HG02973 (cell line): Measurements from ENCODE around the gene FOXN3.
"Not testable (repeated sequence)": the region's sequence is repeated elsewhere in the genome, so short reads cannot be mapped to it uniquely, and the experiment has no call there.

Source experiments
- ATAC-seq: cut with Tn5 transposase; IDR thresholded peaks from one replicate; pipeline ENCODE4 v1.9.1; 2021; ENCODE audit warnings: moderate library complexity; ENCODE audit not compliant: unreplicated experiment

The FOXN3 gene

DNA sequence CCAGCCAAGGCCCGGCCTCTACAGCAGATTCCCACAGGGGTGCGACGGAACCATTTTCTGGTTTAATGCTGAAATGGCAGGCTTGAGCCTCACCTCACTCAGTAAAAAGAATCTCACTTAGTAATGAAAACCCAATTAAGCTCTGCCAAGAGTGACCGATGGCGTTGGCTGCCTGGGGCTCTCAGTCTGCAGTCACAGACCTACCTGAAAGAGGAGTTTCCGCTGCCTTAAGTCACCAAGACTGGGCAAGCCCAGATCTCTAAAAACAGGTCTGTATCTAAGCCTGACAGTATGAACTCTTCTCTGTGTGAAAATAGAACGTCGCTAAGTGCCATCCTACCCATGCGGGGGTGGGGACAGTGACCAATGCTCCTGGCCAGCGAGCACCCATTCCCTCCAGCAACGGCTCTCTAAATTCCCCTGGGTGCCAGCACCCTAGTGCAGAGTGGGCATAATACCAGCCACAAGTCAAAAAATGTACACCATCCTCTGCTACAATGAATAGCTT lies 107.3 kb downstream of the FOXN3 start:
- ATAC-seq, result no peak

DNA sequence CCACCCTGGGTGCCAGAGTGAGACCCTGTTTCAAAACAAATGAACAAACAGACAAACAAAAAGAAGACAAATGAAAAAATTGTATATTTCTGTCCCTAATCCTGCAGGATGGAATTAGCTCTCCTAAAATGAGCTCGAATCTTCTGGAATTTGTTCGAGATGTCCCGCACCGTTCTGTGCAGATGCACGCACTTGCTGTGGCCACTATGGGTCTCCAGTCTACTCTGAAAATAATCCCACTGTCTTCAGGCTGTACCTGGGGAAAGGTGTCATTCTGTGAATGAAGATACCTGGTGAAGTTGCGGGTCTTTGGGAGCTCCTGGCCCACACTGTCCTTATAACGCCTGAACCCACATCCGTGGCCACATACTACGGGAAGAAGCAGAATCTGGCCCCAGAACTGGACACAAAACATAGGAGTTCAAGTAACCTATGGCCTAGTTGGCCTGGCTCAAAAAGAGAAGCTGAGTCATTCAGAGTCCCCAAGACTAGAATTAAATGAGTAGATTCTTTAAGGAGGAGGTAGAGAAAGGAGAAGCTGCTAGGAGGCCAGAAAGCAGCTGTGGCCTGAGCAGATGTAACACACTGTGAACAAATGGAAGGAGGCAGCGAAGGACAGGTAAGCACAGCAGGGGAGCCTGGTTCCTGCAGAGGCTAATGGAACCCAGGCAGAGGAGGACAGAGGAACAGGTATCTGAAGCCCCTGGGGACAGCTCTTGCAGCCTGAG lies 108.6 kb downstream of the FOXN3 start:
- peak; percentile 41 for ATAC-seq

DNA sequence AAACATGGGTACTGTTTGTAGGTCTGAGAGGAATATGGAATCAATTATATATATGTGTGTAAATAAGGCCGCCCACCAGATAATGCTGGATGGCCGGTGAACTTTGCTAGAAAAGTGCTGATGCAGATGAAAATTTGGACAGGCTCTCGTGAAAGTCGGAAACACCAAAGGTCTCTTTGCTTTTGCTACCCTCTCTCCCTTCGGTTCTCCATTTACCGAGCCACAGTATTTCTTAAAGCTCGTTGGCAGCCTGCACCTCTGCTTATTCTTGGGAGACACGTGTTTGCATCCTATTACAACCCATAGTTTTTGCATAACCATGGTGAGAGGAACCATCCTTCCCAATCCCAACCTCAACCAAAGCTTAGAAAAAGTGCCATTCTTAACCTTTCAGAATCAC lies 109.6 kb downstream of the FOXN3 start:
- no peak for ATAC-seq

DNA sequence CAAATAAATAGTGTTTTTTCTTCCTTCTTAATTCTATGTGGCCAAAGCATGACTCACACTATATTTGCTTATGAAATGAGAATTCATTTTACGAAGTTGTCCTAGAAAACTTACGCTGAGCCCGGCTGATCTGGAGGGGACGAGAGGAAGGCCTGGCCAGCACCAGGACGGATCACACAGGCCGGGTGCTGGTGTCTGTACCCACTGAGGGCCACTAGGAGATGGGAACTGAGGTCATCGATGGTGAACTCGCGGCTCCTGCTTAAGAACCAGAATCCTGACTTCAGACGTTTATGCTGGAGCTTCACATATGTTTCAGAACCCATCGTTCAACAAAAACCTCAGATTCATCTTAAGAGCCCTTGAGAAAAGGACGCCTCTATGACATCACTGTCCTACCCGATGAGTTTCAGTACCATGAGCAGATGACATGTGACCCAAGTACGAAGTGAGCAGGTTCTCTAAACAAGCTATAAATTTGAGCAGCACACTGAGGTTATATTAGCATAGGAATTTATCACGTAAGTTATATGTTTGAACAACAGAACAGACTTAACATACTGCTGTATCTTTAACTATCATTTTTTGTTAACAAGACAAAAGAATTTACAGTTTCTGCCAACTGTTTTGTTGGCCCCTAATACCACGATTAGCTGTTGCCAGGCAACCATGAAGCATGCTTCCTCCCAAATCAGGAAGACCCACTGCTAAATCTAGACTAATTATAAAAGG lies 111.9 kb downstream of the FOXN3 start:
- ATAC-seq, result peak; percentile 47

DNA sequence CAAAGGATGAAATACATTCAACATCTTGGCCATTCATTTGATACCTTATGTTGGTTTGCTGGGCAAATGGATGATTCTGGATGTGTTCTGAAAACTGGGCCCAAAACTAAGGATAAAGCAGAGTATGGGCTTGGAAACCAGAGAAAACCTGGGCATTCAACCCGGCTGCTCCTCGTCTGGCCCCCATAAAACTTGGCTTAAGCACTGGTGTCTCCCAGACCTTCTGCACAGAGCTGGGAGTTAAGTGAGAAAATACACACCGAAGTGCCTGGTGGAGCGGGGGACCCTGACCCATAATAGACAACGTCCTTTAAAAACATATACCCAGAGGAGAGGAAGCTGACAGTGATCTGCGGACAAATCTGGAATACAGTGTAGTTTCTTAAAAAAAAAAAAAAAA lies 112.5 kb downstream of the FOXN3 start:
- ATAC-seq, result no peak

DNA sequence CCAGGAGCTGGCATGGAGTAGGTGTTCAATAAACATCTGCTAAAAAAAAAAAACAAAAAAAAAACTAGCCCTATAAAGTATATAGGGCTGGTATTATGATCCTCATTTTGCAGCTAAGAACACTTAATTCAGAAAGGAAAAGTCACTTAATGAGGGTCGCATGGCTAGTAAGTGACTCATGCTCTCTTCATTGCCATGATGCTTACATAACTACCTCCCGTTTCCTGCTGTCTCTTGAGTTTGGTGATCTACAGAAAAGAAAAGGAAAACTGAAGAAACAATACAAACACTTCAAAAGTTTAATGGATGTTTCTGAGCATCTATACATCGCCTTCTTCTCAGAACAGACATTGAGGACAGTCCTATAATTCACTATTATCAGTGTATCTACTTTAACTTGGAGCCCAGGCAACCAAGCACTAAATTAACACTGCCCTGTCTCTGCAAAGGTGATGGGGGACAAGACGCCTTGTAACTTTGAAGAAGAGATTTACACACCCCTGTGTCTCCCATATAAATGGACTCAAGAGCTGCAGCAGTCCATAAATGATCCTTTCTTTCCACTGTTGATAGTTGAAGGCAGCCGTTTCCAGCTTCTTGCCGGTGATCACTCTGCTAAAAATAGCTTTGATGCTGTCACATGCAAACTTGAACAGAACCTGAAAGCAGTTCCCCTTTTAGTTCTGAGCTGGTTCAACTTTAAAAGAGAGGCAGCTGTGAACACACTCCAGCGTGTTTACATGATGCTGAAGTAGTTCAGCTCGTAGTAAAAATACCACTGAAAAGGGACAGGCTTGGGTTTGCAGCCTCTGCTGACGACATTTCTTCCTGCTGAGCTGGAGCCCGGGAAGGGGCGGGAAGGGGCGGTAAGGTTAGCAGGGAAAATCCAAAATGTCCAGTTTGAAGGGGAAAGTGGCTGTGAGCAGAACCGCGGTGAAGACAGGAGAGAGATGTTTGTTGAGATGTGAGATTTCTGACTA lies 113.3 kb downstream of the FOXN3 start:
- ATAC-seq, result peak; percentile 47

DNA sequence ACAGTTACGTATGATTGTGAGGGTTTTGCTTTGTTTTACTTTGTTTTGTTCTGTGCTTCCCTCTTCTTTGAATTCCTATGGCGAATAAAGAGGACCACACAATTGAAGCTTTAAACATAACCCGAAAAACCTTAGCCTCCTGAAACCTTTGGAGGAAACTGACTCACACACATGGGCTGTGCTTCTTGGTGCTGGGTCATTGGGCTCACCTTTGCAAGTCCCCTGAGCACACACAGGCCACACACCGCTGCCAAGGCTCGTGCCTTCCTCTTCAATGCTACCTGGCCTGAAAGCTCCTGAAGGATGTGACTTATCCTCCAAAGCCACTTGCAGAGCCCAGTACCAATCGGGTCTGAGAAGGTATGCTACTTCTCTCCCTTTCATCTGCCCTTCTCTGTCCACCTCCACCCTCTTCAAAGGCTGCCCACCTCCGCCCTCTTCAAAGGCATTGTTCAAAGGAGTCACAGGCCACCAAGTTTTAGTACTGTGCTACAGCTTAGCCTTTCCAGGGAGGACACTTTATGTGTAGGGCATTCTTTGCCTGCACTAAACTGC lies 114.6 kb downstream of the FOXN3 start:
- ATAC-seq, result no peak

DNA sequence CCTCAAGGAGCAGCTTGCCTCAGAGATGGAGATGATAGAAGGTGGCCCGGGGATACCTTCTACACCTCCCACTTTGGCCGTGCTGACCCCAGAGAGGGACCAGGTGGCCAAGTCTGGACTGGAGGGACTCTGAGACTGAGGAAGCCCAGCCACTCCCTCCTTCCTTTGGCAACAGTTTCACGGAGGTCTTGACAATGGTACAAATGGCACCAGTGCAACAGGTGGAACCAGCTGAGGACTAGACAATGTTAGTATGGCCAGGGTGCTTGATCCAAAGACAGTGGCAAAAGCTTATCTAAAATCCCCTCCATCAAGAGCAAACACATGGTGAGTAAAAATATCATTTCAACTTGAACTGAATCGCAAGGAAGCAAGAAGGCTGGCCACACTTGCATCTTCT lies 117.4 kb downstream of the FOXN3 start:
- ATAC-seq, result no peak

DNA sequence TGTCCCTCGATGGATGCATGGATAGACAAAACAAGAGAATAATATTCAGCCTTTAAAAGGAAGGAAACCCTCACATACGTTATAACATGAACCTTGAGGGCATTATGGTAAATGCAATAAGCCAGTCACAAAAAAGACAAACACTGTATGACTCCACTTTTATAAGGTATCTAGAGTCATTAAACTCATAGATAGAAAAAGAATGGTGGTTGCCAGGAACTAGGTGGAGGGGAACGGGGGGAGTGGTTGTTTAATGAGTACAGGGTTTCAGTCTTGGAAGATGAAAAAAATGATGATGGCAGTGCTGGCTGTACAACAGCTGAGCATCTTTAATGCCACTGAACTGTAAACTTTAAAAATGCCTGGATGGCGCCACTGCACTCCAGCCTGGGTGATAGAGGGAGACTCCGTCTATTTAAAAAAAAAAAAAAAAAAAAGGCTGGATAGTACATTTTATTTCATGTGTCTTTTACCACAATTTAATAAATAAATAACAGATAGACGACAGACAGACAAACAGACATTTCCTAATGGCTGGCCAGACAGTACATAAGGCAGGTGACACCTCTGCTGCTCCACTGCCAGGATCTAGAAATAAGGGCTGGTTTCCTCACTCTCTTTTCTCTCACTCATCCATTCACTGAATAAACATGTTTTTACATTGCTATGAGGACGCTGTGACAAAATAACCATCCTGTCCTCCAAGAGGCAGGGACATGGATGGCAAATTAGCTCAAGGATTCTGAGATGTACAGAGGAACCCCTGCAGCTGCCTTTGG lies 118.8 kb downstream of the FOXN3 start:
- no peak for ATAC-seq

DNA sequence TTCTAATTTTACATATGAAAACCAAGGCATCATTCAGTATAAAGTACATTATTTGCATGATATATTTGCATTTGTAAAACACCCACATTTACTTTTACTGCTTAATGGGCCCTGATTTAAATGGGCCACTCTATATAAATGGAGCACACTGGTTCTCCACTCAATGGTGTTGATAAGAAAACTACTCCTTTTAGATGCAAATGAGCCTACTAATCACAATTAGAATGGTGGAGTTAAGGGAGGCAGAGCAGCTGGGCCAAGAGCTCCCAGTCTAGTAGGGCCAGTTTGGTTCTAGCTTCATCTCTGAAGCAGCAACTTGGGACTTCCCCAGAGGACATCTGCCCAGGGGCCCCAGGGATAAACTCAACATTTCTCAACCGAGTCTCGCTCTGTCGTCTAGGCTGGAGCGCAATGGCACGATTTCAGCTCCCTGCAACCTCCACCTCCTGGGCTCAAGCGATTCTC lies 120.7 kb downstream of the FOXN3 start:
- no peak for ATAC-seq

DNA sequence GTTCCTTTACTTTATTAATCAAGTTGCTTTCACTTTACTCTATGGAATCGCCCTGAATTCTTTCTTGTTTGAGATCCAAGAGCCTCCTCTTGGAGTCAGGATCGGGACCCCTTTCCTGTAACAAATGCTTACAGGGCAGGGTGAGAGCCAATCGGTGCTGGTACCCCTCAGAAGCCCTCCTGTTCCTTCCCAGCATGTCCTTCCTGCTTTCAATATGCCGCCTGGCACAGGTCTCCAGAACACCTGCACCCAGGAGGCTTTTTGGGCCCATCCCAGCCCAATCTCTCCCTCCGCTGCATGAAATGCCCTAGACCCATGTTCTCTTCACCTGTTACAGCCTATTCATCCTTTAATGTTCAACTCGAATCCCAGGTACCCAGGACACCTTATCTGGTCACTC lies 122.2 kb downstream of the FOXN3 start:
- no peak for ATAC-seq

DNA sequence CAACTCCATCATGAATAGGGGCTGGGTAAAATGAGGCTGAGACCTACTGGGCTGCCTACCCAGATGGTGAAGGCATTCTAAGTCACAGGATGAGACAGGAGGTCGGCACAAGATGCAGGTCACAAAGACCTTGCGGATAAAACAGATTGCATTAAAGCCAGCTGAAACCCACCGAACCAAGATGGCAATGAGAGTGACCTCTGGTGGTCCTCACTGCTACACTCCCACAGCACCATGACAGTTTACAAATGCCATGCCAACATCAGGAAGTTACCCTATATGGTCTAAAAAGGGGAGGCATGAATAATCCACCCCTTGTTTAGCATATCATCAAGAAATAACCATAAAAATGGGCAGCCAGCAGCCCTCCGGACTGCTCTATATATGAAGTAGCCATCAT lies 122.6 kb downstream of the FOXN3 start:
- ATAC-seq, result not testable (repeated sequence)

DNA sequence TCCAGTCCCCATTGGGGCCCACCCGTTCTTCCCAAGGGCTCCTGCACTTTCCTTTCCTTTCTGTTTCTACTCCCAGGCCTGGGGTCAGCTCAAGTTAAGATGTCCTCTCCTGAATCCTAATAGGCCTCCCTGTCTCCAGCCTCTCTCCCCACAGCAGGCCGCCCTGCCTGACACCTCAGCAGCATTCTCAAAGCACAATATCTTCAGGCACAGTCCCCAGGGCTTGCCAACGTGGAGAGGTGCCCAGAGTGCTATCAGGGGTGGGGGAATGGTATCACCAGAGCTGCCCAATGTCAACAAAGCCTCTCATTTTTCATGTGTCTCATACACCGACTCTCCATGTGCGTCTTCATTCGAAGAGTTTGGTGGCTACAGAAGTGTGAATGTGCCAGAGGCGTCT lies 123.0 kb downstream of the FOXN3 start:
- ATAC-seq, result no peak

DNA sequence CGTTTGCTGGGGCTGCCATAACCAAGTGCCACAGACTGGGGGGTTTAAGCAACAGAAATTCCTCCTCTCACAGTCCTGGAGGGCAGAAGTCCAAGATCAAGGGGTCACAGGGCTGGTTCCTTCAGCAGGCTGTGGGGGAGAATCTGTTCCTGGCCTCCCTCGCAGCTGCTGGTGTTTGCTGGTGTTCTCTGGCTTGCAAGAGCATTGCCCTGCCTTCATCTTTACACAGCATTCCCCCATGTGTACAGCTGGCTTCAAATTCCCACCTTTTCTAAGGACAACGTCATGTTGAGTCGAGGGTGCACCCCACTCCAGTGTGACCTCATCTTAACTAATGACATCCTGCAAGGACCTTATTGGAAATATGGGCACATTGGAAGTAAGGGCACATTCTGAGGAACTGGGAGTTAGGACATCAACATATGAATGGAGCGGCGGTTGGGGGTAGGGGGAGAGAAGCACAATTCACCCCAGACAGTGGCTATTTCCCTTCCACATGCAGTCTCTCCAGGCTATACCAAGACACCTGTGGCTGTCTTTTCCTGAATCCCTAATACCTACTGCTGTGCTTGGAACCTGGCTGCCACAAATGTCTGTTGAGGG lies 123.6 kb downstream of the FOXN3 start:
- no peak for ATAC-seq

DNA sequence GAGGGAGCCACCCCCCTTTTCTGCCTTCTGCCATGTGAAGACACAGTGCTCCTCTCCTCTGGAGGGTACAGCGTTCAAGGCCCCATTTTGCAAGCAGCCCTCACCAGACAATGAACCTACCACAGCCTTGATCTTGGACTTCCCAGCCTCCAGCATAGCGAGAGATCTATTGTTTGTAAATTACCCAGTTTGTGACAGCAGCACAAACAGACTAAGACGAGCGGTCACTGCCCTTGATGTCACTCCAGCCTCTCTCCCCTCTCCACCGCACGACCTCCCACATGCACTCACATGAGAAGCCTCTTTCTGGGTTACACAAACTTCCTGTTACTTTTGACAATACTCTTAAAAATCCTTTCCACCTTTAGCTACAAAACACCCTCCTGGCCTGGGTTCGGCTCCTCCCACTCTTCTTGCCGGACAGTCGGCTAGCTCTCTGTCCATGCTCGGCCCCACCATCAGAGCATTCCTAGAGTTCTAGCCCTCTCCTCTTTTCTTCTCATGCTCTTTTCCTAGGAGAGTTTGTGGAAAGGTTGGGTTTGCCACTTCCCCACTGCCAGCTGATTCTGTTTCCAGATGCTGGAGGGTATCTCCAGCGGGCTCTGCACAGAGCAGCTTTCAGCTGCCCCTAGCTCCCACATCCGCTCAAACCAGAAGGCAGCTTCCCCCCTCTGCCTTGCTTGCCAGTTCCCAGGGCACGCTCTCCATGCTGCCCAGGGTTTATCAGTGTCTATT lies 124.3 kb downstream of the FOXN3 start:
- no peak for ATAC-seq

DNA sequence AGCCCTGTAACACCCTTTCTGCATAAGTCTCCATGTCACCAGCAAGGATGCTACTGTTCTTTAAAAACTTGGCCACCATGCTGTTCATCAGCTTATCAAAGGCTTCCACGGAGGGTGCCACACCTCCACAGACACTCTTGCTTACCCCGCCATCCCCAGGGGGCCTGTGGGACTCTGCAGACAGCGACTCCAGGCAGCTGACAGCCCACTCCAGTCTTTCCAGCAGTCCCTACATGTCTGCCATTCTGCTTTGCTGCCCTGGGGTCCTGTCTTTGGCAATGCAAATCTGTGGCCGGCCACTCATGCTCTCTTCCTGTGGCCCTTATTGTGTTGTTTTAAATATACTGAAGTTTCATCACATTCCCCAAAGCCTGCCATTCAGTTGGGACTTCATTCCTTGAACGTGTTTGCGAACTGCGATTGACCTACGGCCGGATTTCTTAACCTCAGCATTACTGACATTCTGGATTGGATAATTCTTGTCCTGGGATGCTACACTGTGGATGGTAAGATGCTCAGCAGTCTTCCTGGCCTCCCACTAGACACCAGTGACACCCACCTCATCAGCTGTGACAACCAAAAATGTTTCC lies 125.6 kb downstream of the FOXN3 start:
- no peak for ATAC-seq

DNA sequence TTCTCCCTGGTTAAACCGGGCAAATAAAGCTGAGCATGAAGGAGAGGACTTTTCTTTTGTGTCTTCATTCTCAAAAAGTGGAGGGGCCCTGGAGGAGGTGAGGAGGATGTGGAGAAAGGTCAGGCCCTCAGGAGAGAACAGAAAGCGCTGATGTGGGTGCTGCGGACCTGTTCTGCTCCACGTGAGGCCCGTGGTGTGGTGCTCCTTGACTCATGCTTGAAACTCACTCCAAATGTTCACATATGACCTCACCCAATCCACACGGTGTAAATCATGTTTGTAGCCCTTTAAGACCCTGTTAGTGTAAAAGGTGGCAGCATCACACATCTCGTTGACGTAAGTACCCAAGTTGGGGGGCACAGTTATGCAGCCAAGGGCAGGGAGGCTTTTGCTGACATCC lies 126.2 kb downstream of the FOXN3 start:
- no peak for ATAC-seq

DNA sequence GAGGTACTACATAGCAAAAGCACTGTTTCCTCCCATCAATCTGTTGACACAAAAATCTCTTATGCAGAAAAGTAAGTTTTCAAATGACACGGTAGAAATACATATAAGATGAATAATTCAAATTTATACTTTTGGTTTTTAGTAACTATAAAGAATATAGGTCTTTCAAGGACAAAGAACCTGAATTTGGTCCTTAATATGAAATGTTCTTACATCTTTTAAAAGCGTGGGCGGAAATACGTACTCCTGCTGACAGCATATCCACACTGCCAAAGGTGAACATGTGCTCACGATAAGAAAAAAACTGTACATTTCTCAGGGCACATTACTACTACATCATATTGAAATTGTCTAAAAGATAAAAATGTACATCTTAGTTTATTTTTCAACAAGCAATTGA lies 127.6 kb downstream of the FOXN3 start:
- ATAC-seq, result no peak

DNA sequence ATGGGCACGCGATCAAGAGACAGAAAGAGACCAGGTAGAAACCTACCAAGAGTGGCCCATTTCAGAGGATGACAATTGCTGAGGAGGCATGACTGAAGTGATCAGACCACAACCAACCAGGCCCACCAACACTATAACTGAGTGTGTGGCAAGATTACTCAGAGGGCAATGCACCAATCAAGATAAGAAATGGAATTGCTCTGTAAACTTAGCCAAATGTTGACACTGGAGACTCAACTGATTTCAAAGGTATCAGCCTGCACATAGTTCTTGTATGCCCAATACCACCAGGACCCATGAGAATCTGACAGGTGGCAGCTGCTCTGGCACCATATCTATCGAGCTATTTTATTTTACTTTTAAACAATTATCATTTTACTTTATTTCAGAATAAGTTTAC lies 128.9 kb downstream of the FOXN3 start:
- ATAC-seq, result no peak
